Activated T-helper 1 cell treated with Interleukin-2 at 50 U/mL for 16 hours (primary cell): ENCODE measurements around the gene INO80B.
"Not testable (repeated sequence)": the region's sequence is repeated elsewhere in the genome, so short reads cannot be mapped to it uniquely, and the experiment has no call there.

Source experiments
- DNase-seq: peaks from one replicate; pipeline ENCODE4 v3.0.0-alpha.2; 2020; ENCODE audit warnings: low read depth

The INO80B gene

GRCh38 chr2:74426181-74426758 is 28.6 kb upstream of the INO80B start:
- DNase-seq = no peak

GRCh38 chr2:74427551-74427950 is 27.3 kb upstream of the INO80B start:
- no peak for DNase-seq

- no peak for DNase-seq
Observed at GRCh38 chr2:74428675-74429074, 26.2 kb upstream of the INO80B start.

GRCh38 chr2:74429487-74430451 is 25.1 kb upstream of the INO80B start:
- no peak for DNase-seq

- DNase-seq = no peak
Observed at GRCh38 chr2:74430502-74430901, 24.4 kb upstream of the INO80B start.

GRCh38 chr2:74436111-74436805 is 18.6 kb upstream of the INO80B start:
- DNase-seq = no peak

GRCh38 chr2:74436848-74437695 is 17.8 kb upstream of the INO80B start:
- no peak for DNase-seq

GRCh38 chr2:74438248-74438647 is 16.6 kb upstream of the INO80B start:
- no peak for DNase-seq

GRCh38 chr2:74439373-74439772 is 15.5 kb upstream of the INO80B start:
- no peak for DNase-seq

GRCh38 chr2:74439803-74440377 is 15.0 kb upstream of the INO80B start:
- no peak for DNase-seq

- DNase-seq = no peak
Observed at GRCh38 chr2:74440378-74441169, 14.3 kb upstream of the INO80B start.

GRCh38 chr2:74441170-74441689 is 13.7 kb upstream of the INO80B start:
- no peak for DNase-seq

- DNase-seq = no peak
Observed at GRCh38 chr2:74441690-74442482, 13.0 kb upstream of the INO80B start, which contains the start of gene RTKN. Gene RTKN (minus strand): TSS chr2:74441937. CDS start chr2:74441816, 121 bp downstream.

GRCh38 chr2:74442483-74443297 is 12.2 kb upstream of the INO80B start:
- DNase-seq = not testable (repeated sequence)

GRCh38 chr2:74444498-74445318 is 10.2 kb upstream of the INO80B start:
- DNase-seq = no peak

- no peak for DNase-seq
Observed at GRCh38 chr2:74447230-74447999, 7.5 kb upstream of the INO80B start.

- no peak for DNase-seq
Observed at GRCh38 chr2:74448771-74449170, 6.1 kb upstream of the INO80B start.
